ENCODE results near the gene TRPC1. TPM values are rescaled to one million over a fixed set of nuclear protein-coding genes. Genes with fewer than 3 reads are reported as not detected.

TRPC1 gene
- polyA plus RNA-seq, 2 of the 4 experiments (the other 2 are of a cell fraction) = 10.3 to 32.2 TPM

- ChIA-PET CTCF (interaction anchor here (2.7 kb wide), 1 partner anchor 104 kb away, joined by 7 read pairs; no protein-coding TSS in a partner anchor), POLR2A (no interaction called here)
- no peaks in the 10 kb centered on the region for H3K9me3 ChIP-seq
- no peak for DNase-seq (ENCODE audit: low read depth in 1 of 2, low spot score in 1 of 2)
- FAIRE-seq = no peak
- WGBS (ENCODE audit: missing lambda C conversion rate) = 96% methylated on average over 2 of the region's 2 CpGs
- no peak for ATAC-seq
- no peak overlapping the region for H3K4me3 ChIP-seq
- TF ChIP-seq REST (IDR thresholded peaks at IDR 0.05) (no peak), ZFP36 (IDR thresholded peaks at IDR 0.05; ENCODE audit: borderline replicate concordance, partially characterized antibody) (no peak), POLR2A (IDR thresholded peaks at IDR 0.05; ENCODE audit: low read length) (no peak), EHMT2 (IDR thresholded peaks at IDR 0.05; ENCODE audit: low read depth) (no peak), ATOH8 (CRISPR knock-in tag; IDR thresholded peaks at IDR 0.05; ENCODE audit: low read depth) (no peak), TP53 (CRISPR knock-in tag; IDR thresholded peaks at IDR 0.05) (no peak), KDM1A (IDR thresholded peaks at IDR 0.05; ENCODE audit: low read depth) (no peak), USF2 (IDR thresholded peaks at IDR 0.05) (no peak), HMGXB4 (CRISPR knock-in tag; IDR thresholded peaks at IDR 0.05; ENCODE audit: borderline replicate concordance) (no peak), EHF (CRISPR knock-in tag; IDR thresholded peaks at IDR 0.05) (no peak), MAFK (IDR thresholded peaks at IDR 0.05; ENCODE audit: partially characterized antibody) (no peak), BHLHE40 (IDR thresholded peaks at IDR 0.05; ENCODE audit: low read depth, low read length) (no peak), RCOR1 (IDR thresholded peaks at IDR 0.05; ENCODE audit: low read depth, low read length) (no peak), NPAS2 (CRISPR knock-in tag; IDR thresholded peaks at IDR 0.05; ENCODE audit: borderline replicate concordance) (no peak), SMC3 (IDR thresholded peaks at IDR 0.05) (no peak), POLR2AphosphoS2 (conservative IDR thresholded peaks at IDR 0.05; ENCODE audit: low read length) (no peak), HOXB13 (CRISPR knock-in tag; IDR thresholded peaks at IDR 0.05; ENCODE audit: low read depth) (no peak), CBX8 (IDR thresholded peaks at IDR 0.05) (no peak), CHD2 (IDR thresholded peaks at IDR 0.05; ENCODE audit: low read length, partially characterized antibody) (no peak), HOXA7 (CRISPR knock-in tag; IDR thresholded peaks at IDR 0.05) (no peak)
- no peaks in the 10 kb centered on the region for H3K4me1 ChIP-seq
- no peak overlapping the region for H3K4me2 ChIP-seq
- no peak overlapping the region for H3K27ac ChIP-seq
Measured at GRCh38 chr3:142690613-142691012, 33.2 kb upstream of the TRPC1 start.

- CTCF ChIA-PET = no interaction called here
- WGBS (ENCODE audit: missing lambda C conversion rate) = 90% methylated on average over 2 of the region's 2 CpGs
- DNase-seq (ENCODE audit: low read depth in 1 of 2, low spot score in 1 of 2) = no peak
- no peak for FAIRE-seq
- H3K9me3 ChIP-seq = no peaks in the 10 kb centered on the region
- H3K4me2 ChIP-seq = no peak overlapping the region
- H3K4me1 ChIP-seq = no peaks in the 10 kb centered on the region
- no peak for ATAC-seq
- POLR2A ChIA-PET = no interaction called here
- H3K4me3 ChIP-seq = no peak overlapping the region
- TF ChIP-seq HOXB13 (CRISPR knock-in tag; IDR thresholded peaks at IDR 0.05; ENCODE audit: low read depth) (no peak), SREBF2 (IDR thresholded peaks at IDR 0.05) (no peak), RNF2 (IDR thresholded peaks at IDR 0.05; ENCODE audit: borderline replicate concordance, low read depth) (no peak), FOXS1 (CRISPR knock-in tag; IDR thresholded peaks at IDR 0.05) (no peak), PHF8 (IDR thresholded peaks at IDR 0.05; ENCODE audit: borderline replicate concordance, low read depth) (no peak), ZSCAN20 (CRISPR knock-in tag; IDR thresholded peaks at IDR 0.05) (no peak), CHD2 (IDR thresholded peaks at IDR 0.05; ENCODE audit: low read length, partially characterized antibody) (no peak)
- no peak overlapping the region for H3K27ac ChIP-seq
Measured at GRCh38 chr3:142691527-142691926, 32.3 kb upstream of the TRPC1 start.

Data from A549 (cell line).